GM19328 (cell line): ENCODE measurements around the gene BNIP3.
"Not testable (repeated sequence)": the region's sequence is repeated elsewhere in the genome, so short reads cannot be mapped to it uniquely, and the experiment has no call there.

Source experiments
- ATAC-seq: cut with Tn5 transposase; IDR thresholded peaks from one replicate; pipeline ENCODE4 v1.9.1; 2021; ENCODE audit warnings: mild to moderate bottlenecking, moderate library complexity; ENCODE audit not compliant: unreplicated experiment

The BNIP3 gene

DNA sequence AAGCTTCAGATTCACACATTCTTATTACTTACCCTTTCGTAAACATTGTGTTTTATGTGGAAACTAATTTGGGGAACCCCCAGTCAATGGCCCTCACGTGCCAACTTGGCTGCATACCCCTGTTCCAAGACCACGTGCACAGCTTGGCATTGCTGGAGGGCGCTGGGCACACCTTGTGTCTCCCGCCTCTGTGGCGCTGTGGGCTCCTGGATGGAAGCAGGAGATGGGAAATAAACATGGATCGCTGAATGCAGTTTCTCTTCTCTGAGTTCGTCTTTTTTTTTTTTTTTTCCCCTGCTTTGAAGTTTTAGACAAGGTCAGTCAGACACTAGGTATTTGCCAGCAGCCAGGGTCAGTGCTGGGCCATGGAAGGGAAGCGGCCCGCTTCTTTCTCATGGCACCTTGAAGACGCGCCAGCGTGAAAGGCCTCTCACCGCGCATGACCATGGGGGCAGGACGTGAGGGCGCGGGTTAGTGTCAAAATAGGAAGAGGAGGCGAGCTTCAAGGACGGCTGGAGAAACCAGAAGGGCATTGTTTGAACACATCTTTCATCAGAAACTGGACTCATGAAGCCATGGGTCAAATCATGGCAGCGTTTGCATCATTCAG, 27.3 kb downstream of the BNIP3 start:
- ATAC-seq, result no peak

- not testable (repeated sequence) for ATAC-seq
Observed at GRCh38 chr10:131949908-131950307, 31.8 kb downstream of the BNIP3 start.

DNA sequence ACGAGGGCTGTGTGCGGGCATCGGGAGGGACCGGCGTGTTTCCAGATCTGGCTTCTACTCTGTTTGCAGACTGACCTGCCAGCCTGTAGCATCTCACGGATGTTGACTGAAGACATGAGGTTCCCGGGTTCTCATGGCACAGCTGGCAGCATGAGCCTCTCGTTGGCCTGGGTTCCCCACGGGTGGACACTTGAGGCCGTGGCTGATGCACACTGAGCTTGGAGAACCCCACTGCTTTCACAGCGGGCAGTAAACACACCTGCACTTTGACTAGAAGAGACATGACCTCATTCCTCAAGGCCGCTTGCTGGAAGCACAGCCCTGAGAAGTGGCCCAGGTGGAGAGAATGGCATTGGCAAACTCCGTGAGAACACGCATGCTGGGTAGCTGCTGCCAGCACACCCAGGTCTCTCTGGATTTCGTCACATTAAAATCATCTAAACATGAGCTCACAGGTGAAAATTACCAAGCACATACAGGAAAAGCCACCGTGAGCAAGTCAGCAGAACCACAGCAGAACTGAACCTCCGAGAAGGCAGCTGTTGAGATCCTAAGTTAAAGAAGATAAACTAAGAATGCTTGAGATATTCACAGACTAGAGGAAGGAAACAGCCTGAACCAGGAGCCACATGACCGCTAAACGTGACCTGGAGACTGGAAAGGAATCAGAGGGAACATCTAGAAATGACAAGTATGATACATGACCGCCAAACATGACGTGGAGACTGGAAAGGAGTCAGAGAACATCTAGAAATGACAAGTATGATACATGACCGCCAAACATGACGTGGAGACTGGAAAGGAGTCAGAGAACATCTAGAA, 32.5 kb downstream of the BNIP3 start:
- no peak for ATAC-seq

GRCh38 chr10:131948501-131948900, 33.2 kb downstream of the BNIP3 start:
- ATAC-seq, result no peak

DNA sequence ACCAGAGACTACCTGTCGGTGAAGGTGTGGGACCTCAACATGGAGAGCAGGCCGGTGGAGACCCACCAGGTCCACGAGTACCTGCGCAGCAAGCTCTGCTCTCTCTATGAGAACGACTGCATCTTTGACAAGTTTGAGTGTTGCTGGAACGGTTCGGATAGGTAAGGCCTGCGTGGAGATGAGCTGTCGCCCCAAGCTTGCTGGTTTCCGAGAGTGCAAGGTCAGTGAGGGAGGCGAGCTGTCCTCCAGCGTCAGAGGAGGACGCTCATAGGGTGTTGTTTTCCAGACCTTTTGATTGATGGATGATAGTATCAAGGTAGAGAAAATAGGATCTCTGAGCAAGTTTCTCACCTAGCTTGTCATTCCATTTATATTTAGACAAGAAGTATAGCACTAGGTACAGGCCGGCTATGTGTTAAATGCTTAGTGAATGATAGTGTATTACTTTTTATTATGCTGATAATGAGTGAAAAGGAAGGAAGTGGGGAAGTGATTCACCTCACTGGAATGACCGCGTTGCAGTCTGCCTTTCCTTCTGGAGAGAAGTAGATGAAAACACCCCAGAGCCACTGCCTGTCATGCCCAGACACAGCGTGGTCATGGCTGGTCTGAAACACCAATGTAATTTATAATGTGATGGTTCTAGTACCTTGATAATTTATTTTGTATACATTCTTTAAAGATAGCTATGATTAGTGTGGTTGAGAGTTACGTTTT, 33.9 kb downstream of the BNIP3 start:
- ATAC-seq, result no peak

- ATAC-seq, result no peak
Observed at GRCh38 chr10:131946880-131947279, 34.8 kb downstream of the BNIP3 start.

DNA sequence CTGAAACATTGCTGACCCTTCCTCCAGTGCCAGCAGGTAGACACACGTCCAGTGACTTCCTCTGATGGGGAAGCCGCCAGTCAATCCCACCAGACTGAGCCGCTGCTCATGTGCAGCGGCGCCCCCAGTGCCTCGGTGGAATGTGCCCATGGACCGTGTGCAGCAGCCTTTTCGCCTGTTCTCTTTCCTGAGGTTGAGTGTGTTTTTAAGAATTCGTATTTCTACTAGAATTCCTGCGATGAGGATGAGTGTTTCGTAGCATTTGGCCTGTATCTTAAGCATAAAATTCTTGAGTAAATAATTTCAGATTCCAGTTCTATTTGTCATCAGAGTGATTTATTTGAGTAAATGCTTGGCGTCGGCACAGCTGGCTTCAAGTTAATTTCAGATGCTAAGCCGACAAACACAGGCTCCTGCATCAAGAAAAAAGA, 35.4 kb downstream of the BNIP3 start:
- no peak for ATAC-seq

GRCh38 chr10:131944976-131945695, 36.6 kb downstream of the BNIP3 start:
- ATAC-seq, result no peak

GRCh38 chr10:131944412-131944811, 37.3 kb downstream of the BNIP3 start:
- ATAC-seq, result no peak

GRCh38 chr10:131943021-131943814, 38.5 kb downstream of the BNIP3 start:
- ATAC-seq, result no peak

GRCh38 chr10:131942455-131942854, 39.3 kb downstream of the BNIP3 start:
- no peak for ATAC-seq

DNA sequence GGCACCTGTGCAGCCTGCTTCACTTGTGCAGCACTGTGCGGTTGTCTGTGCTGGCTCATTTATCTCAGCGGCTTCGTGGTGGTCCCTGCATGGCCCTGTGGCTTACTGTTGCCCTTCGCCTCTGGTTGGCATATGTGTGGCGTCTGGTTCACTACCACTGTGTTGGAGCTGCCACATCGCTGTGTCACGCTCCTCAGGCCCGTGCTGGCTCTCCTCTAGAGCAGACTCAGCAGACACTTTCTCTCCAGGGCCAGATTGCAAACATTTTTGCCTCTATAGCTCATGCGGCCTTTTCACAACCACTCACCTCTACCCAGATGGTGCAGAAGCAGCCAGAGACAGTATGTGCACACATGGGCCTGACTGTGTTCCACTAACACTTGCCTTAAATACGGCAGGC, 43.0 kb downstream of the BNIP3 start:
- no peak for ATAC-seq

GRCh38 chr10:131937836-131938235, 43.9 kb downstream of the BNIP3 start:
- no peak for ATAC-seq

GRCh38 chr10:131936736-131937135, 45.0 kb downstream of the BNIP3 start:
- ATAC-seq, result no peak

DNA sequence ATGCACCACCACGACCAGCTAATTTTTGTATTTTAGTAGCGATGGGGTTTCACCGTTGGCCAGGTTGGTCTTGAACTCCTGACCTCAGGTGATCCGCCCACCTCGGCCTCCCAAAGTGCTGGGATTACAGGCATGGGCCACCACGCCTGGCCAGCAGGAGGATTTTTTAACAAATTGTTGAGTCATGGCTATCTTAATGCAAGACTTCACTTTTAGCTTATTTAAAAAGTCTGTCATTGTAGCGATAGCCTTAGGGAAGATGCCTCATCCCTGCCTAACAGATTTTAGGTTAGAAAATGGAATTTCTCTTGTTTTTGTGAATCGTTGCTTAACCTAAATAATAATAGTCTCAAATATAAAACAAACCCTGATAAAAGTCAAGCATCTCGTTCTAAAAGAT, 45.4 kb downstream of the BNIP3 start:
- no peak for ATAC-seq

DNA sequence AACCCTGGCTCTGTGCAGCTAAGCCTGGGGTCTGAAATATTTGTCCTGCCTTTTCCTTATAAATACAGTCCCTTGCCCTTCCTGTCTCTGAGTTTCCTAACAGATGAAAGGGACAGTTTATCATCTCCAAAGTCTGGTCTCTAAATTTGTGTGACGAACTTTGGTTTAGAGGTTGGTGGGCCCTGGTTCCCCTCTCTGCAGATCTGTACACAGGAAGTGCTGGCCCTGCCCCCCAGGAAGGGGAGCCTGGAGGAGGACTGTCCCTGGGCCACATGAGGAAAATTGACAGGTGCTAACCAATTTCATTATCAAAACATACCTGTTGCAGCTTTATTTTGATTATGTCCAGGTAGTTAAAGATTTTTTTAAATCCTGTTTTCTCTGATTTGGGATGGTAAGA, 46.5 kb downstream of the BNIP3 start:
- no peak for ATAC-seq

DNA sequence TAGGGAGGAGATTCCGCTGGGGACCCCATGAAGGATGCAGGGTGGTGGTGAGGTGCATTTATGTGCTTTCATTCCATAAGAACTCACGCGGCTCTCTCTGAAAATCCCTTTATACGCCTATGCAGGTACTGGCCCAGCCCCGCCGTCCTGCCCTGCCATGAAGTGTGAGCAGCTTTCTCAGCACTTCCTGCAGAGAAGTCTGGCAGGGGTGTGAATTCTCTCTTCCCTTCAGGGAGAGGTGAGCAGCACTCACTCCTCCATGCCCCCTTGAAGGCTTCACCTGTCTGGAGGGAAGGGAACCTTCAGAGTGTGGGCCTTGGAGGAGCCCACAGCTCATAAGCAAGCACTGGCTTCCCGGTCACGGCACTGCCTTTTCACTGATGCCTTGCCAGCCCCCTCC, 47.0 kb downstream of the BNIP3 start:
- no peak for ATAC-seq

DNA sequence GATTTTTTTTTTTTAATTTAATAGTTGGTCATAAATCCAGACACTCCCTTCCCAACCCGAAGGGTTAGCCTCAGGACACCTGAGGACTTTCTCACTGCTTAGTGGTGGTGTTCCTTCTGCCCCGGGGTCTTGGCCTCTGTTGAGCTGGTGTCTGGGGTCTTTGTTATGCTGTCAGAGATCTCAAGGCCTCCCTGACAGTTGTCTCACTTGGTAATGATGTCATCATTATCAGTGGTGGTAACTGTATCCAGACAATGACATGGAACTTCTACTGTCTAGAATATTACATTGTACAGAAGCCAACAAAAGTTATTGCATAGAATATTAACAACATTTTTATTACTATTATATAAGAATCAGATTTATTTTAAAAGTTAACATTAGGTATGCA, 48.0 kb downstream of the BNIP3 start:
- ATAC-seq, result no peak

GRCh38 chr10:131933016-131933695, 48.6 kb downstream of the BNIP3 start:
- no peak for ATAC-seq

DNA sequence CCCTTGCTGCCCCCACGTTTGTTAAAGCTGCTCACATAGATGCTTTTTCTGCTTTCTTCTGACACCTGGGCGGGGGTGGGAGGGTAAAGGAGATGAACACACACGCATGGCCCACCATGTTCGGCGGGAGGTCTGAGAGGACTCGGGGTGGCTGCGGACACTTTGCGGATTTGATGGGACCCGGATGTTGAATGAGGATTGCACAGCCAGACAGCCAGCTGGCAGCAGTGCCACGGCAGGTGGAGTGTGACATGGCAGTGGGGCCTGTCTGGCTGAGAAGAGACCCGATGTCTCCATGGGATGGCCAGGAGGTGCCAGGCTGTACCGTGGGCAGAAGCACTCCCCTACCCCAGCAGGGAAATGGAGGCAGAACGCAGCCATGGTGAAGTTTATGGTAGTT, 49.7 kb downstream of the BNIP3 start:
- no peak for ATAC-seq
